Globus pallidus (tissue), 1 donor: ENCODE results near the gene GAB1.
A peak's percentile ranks its signal among the peaks of the same experiment; 100 is the strongest.

ENCODE experiments used
- DNase-seq: peaks from one replicate; pipeline ENCODE4 v3.0.0-alpha.2; 2015; ENCODE audit warnings: low spot score

GAB1 gene

GRCh38 chr4:143489106-143489505 is 152.4 kb downstream of the GAB1 start:
- DNase-seq = no peak

DNA sequence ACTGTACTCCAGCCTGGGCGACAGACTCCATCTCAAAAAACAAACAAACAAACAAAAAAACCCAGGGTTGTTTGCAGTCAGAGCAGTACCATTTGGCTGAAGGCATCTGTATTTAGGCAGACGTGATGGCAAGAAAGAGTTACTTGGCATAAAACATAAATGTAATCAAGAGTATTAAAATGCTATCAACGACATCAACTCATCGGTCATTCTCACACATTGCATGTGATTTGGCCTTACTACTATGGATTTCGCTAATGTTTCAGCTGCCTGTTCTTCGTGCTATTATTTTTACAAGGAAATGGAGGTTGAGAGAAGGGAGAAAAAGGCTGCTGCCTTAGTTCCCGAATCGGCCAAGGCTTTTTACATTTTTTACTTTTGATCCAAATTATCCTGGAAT is 161.3 kb downstream of the GAB1 start:
- no peak for DNase-seq

GRCh38 chr4:143502231-143502630 is 165.6 kb downstream of the GAB1 start:
- no peak for DNase-seq

- DNase-seq = no peak
These were observed 169.4 kb downstream of the GAB1 start for GRCh38 chr4:143506031-143506430.

GRCh38 chr4:143511906-143512305 is 175.2 kb downstream of the GAB1 start:
- no peak for DNase-seq

GRCh38 chr4:143512978-143513313 is 176.3 kb downstream of the GAB1 start:
- DNase-seq = no peak

DNA sequence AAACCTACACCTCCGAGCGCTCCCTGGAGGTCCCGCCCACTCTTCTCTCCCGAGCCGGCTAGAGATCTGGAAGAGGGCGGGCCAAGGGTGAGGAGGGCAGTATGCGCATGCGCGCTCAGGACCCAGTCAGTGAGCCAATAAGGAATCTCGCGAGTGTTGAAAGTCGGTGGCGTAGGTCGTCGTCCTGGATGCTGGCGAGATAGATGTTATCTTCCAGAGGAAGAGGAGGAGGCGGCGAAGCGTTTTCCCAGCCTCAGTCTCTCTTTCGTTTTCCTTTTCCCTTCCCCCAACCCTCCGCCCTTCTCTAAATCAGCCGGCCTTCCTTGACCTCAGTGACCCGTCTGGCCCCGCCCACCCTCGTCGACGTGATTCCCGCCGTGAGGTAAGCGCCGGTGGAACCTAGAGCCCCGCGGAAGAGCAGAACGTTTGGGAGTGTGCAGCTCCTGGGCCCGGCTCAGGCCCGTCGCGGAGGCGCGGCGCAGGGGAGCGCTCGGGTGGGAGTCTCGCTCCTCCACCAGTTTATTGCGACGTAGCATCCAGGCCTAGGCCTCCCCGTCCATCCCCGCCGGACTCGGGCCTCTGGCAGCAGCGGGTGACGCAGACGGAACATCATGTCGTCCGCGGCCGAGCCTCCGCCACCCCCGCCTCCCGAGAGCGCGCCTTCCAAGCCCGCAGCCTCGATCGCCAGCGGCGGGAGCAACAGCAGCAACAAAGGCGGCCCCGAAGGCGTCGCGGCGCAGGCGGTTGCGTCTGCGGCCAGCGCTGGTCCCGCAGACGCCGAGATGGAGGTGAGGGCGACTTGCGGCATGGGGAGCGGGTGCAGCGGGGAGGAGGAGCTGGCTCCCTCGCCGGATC is 176.9 kb downstream of the GAB1 start, which contains the start of gene SMARCA5:
TSS of gene SMARCA5 (plus strand) at position 389 of the 855 bp plus-strand sequence. CDS start at position 612, 223 bp downstream.
- DNase-seq = peak; percentile 96

GRCh38 chr4:143514169-143514495 is 177.5 kb downstream of the GAB1 start:
- DNase-seq = no peak

DNA sequence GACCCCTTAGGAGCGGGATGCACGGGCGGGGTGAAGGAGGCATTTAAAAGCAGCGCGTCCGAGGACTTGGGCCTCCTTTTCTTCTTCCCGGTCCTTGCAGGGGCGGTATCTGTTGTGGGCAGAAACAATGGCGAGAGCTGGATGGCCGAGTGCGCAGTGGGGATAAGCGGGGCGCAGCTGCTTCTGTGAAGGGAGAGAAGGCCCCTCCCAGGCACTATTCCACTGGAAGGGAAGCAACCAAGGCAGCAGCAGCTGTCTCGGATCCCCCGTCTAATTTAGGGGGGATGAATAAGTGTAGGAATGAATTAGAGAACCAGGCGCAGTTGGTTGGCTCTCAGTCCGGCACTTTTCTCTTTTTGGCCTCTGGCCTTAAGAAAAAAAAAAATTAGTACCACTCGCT is 177.8 kb downstream of the GAB1 start:
- peak; percentile 69 for DNase-seq

GRCh38 chr4:143514901-143515300 is 178.2 kb downstream of the GAB1 start:
- DNase-seq = no peak

DNA sequence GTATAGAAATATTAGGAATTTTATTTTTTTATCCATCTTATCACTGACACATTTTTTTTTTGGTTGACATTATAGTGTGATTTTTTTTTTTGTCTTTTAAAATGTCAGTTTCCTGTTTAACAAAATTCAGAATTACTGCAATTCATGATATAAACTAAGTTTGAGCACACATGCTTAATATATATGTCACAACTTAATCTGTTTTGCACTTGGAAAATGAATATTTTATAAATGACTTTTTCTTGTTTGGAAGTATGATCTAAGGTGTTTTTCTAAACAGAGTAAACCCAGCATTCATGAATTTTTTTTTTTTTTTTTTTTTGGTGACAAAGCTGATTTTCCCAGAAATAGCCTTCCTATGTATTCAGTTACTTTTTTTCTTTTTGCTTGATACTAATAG is 179.2 kb downstream of the GAB1 start:
- DNase-seq = no peak

GRCh38 chr4:143517764-143518163 is 181.1 kb downstream of the GAB1 start:
- DNase-seq = no peak
